ENCODE data around the gene IL6R.

DNA sequence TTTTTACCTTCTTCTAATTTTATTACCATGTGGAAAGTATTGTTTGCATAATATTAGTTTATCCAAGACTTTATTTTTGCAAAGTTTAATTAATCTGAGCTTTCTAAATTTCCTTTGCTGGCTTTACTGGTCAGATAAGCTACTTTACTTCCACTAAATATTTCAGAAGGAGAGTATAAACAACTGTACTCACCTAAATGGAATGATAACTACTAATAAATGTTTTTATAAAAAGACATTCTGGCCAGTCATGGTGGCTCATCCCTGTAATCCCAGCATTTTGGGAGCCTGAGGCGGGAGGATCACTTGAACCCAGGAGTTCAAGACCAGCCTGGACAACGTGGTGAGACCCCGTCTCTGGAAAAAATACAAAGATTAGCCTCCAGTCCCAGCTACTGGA, 43.8 kb upstream of the IL6R start:
- TF ChIP-seq, protein P1, sequence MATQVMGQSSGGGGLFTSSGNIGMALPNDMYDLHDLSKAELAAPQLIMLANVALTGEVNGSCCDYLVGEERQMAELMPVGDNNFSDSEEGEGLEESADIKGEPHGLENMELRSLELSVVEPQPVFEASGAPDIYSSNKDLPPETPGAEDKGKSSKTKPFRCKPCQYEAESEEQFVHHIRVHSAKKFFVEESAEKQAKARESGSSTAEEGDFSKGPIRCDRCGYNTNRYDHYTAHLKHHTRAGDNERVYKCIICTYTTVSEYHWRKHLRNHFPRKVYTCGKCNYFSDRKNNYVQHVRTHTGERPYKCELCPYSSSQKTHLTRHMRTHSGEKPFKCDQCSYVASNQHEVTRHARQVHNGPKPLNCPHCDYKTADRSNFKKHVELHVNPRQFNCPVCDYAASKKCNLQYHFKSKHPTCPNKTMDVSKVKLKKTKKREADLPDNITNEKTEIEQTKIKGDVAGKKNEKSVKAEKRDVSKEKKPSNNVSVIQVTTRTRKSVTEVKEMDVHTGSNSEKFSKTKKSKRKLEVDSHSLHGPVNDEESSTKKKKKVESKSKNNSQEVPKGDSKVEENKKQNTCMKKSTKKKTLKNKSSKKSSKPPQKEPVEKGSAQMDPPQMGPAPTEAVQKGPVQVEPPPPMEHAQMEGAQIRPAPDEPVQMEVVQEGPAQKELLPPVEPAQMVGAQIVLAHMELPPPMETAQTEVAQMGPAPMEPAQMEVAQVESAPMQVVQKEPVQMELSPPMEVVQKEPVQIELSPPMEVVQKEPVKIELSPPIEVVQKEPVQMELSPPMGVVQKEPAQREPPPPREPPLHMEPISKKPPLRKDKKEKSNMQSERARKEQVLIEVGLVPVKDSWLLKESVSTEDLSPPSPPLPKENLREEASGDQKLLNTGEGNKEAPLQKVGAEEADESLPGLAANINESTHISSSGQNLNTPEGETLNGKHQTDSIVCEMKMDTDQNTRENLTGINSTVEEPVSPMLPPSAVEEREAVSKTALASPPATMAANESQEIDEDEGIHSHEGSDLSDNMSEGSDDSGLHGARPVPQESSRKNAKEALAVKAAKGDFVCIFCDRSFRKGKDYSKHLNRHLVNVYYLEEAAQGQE (IDR thresholded peaks at IDR 0.05): no peak
- TF ChIP-seq GABPA (IDR thresholded peaks at IDR 0.05 in 1 of 2, conservative IDR thresholded peaks at IDR 0.05 in 1 of 2) (no peak), RAD21 (IDR thresholded peaks at IDR 0.05) (no peak), YY1 (IDR thresholded peaks at IDR 0.05) (no peak), SP1 (IDR thresholded peaks at IDR 0.05) (no peak), FOXA1 (IDR thresholded peaks at IDR 0.05) (no peak)
- TF ChIP-seq, protein P2, sequence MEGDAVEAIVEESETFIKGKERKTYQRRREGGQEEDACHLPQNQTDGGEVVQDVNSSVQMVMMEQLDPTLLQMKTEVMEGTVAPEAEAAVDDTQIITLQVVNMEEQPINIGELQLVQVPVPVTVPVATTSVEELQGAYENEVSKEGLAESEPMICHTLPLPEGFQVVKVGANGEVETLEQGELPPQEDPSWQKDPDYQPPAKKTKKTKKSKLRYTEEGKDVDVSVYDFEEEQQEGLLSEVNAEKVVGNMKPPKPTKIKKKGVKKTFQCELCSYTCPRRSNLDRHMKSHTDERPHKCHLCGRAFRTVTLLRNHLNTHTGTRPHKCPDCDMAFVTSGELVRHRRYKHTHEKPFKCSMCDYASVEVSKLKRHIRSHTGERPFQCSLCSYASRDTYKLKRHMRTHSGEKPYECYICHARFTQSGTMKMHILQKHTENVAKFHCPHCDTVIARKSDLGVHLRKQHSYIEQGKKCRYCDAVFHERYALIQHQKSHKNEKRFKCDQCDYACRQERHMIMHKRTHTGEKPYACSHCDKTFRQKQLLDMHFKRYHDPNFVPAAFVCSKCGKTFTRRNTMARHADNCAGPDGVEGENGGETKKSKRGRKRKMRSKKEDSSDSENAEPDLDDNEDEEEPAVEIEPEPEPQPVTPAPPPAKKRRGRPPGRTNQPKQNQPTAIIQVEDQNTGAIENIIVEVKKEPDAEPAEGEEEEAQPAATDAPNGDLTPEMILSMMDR (IDR thresholded peaks at IDR 0.05; ENCODE audit: low read depth, low read length, missing input control): no peak
- TF ChIP-seq, protein P3, sequence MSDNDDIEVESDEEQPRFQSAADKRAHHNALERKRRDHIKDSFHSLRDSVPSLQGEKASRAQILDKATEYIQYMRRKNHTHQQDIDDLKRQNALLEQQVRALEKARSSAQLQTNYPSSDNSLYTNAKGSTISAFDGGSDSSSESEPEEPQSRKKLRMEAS (IDR thresholded peaks at IDR 0.05): no peak
- TF ChIP-seq, protein P4, sequence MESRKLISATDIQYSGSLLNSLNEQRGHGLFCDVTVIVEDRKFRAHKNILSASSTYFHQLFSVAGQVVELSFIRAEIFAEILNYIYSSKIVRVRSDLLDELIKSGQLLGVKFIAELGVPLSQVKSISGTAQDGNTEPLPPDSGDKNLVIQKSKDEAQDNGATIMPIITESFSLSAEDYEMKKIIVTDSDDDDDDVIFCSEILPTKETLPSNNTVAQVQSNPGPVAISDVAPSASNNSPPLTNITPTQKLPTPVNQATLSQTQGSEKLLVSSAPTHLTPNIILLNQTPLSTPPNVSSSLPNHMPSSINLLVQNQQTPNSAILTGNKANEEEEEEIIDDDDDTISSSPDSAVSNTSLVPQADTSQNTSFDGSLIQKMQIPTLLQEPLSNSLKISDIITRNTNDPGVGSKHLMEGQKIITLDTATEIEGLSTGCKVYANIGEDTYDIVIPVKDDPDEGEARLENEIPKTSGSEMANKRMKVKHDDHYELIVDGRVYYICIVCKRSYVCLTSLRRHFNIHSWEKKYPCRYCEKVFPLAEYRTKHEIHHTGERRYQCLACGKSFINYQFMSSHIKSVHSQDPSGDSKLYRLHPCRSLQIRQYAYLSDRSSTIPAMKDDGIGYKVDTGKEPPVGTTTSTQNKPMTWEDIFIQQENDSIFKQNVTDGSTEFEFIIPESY (IDR thresholded peaks at IDR 0.05): no peak

Measured in liver (tissue), 3 donors.